ENCODE measurements around the gene PGRMC1. TPM values are rescaled to one million over a fixed set of nuclear protein-coding genes. Genes with fewer than 3 reads are reported as not detected.

Gene PGRMC1
- total and polyA plus RNA-seq, 9 of the 15 experiments (the other 6 are each of a cell fraction or from before 2014, with no cell fraction given) = 27.4 to 115 (median 90.3) TPM

GRCh38 chrX:119223783-119224182 lies 12.3 kb upstream of the PGRMC1 start (continued):
- no peak for TF ChIP-seq HNRNPK (IDR thresholded peaks at IDR 0.05; ENCODE audit: low read depth, low read length, poor library complexity, severe bottlenecking)

GRCh38 chrX:119226446-119226845 lies 9.6 kb upstream of the PGRMC1 start:
- Histone ChIP-seq H3K27ac (ENCODE audit: extremely low read depth, low read depth, low read length) (no peak overlapping the region), H3K4me1 (replicated peaks in 1 of 2; ENCODE audit: control insufficient read depth in 2 of 2, insufficient read depth in 2 of 2, low read length in 2 of 2) (no peaks in the 10 kb centered on the region), H3K27me3 (ENCODE audit: control insufficient read depth in 2 of 2, insufficient read depth in 2 of 2, low read length in 2 of 2) (peaks cover 5 to 10% of the 10 kb centered on the region in 2 experiments; a peak in 3 of 5 replicates), H3K9ac (ENCODE audit: insufficient read depth in 1 of 2, low read depth in 2 of 2, low read length in 2 of 2) (no peak overlapping the region), H3K36me3 (ENCODE audit: control insufficient read depth, insufficient read depth, low read length) (no peaks in the 10 kb centered on the region), H3K4me3 (no peak overlapping the region), H2AFZ (ENCODE audit: low read depth, low read length) (no peak overlapping the region), H3K4me2 (ENCODE audit: insufficient read depth, low read length) (no peak overlapping the region), H4K20me1 (replicated peaks; ENCODE audit: control insufficient read depth, insufficient read depth, low read length) (no peaks in the 10 kb centered on the region), H3K9me1 (ENCODE audit: control insufficient read depth, insufficient read depth, low read length) (no peaks in the 10 kb centered on the region), H3K9me3 (replicated peaks; ENCODE audit: control insufficient read depth, insufficient read depth, low read depth, low read length) (no peaks in the 10 kb centered on the region), H3K79me2 (ENCODE audit: control insufficient read depth, insufficient read depth, low read length) (no peaks in the 10 kb centered on the region)
- DNase-seq (ENCODE audit: extremely low read depth in 1 of 4, low spot score in 3 of 4) (no peak), ATAC-seq (no peak), FAIRE-seq (no peak)
- 0% methylated on average over 3 of the region's 3 CpGs for WGBS (ENCODE audit: insufficient coverage, low coverage, missing lambda C conversion rate)
- in situ Hi-C loops (cut with MboI) = no loop called here
- TF ChIP-seq XRCC4 (IDR thresholded peaks at IDR 0.05; ENCODE audit: extremely low read depth, insufficient read depth, insufficient read length) = no peak
- no peak for TF ChIP-seq BRCA1 (IDR thresholded peaks at IDR 0.05)
- no peak for TF ChIP-seq BRCA1 (CRISPR knock-in tag; IDR thresholded peaks at IDR 0.05)
- TF ChIP-seq FOXK2 (conservative IDR thresholded peaks at IDR 0.05 in 1 of 2, IDR thresholded peaks at IDR 0.05 in 1 of 2; ENCODE audit: low read depth in 2 of 2) = no peak
- TF ChIP-seq ZNF24 (IDR thresholded peaks at IDR 0.05) = no peak
- no peak for TF ChIP-seq ZNF444 (CRISPR knock-in tag; IDR thresholded peaks at IDR 0.05)
- TF ChIP-seq TCF7 (IDR thresholded peaks at IDR 0.05; ENCODE audit: borderline replicate concordance) = no peak
- TF ChIP-seq, protein P1, sequence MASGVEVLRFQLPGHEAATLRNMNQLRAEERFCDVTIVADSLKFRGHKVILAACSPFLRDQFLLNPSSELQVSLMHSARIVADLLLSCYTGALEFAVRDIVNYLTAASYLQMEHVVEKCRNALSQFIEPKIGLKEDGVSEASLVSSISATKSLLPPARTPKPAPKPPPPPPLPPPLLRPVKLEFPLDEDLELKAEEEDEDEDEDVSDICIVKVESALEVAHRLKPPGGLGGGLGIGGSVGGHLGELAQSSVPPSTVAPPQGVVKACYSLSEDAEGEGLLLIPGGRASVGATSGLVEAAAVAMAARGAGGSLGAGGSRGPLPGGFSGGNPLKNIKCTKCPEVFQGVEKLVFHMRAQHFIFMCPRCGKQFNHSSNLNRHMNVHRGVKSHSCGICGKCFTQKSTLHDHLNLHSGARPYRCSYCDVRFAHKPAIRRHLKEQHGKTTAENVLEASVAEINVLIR (CRISPR knock-in tag; IDR thresholded peaks at IDR 0.05) = no peak
- TF ChIP-seq HOXB6 (CRISPR knock-in tag; IDR thresholded peaks at IDR 0.05; ENCODE audit: borderline replicate concordance) = no peak
- no peak for TF ChIP-seq HDAC3 (IDR thresholded peaks at IDR 0.05; ENCODE audit: borderline replicate concordance, partially characterized antibody)
- TF ChIP-seq DPF2 (IDR thresholded peaks at IDR 0.05) = no peak
- TF ChIP-seq, protein P2, sequence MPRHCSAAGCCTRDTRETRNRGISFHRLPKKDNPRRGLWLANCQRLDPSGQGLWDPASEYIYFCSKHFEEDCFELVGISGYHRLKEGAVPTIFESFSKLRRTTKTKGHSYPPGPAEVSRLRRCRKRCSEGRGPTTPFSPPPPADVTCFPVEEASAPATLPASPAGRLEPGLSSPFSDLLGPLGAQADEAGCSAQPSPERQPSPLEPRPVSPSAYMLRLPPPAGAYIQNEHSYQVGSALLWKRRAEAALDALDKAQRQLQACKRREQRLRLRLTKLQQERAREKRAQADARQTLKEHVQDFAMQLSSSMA (CRISPR knock-in tag; IDR thresholded peaks at IDR 0.05) = no peak
- TF ChIP-seq RBM14 (IDR thresholded peaks at IDR 0.05; ENCODE audit: borderline replicate concordance, insufficient read depth, low read depth, low read length) = no peak
- TF ChIP-seq PTTG1 (tag; IDR thresholded peaks at IDR 0.05; ENCODE audit: low read depth) = no peak
- TF ChIP-seq, protein P3, sequence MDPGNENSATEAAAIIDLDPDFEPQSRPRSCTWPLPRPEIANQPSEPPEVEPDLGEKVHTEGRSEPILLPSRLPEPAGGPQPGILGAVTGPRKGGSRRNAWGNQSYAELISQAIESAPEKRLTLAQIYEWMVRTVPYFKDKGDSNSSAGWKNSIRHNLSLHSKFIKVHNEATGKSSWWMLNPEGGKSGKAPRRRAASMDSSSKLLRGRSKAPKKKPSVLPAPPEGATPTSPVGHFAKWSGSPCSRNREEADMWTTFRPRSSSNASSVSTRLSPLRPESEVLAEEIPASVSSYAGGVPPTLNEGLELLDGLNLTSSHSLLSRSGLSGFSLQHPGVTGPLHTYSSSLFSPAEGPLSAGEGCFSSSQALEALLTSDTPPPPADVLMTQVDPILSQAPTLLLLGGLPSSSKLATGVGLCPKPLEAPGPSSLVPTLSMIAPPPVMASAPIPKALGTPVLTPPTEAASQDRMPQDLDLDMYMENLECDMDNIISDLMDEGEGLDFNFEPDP (CRISPR knock-in tag; IDR thresholded peaks at IDR 0.05) = no peak
- TF ChIP-seq CHD2 (IDR thresholded peaks at IDR 0.05; ENCODE audit: low read depth, low read length) = no peak
- no peak for TF ChIP-seq TARDBP (IDR thresholded peaks at IDR 0.05)
- TF ChIP-seq ZKSCAN1 (IDR thresholded peaks at IDR 0.05; ENCODE audit: low read depth, low read length) = no peak
- no peak for TF ChIP-seq MCM7 (IDR thresholded peaks at IDR 0.05)
- TF ChIP-seq NFYB (IDR thresholded peaks at IDR 0.05; ENCODE audit: extremely low read depth, insufficient read length) = no peak
- ChIA-PET CTCF (ENCODE audit: low intra/inter-chr PET ratio) (no interaction called here), POLR2A (interaction anchor here (0.8 kb wide), 1 partner anchor 1136 kb away, joined by 4 read pairs; no protein-coding TSS in a partner anchor)
- no TSS peak for BruUV-seq (replicated peaks)
- intact Hi-C loops (cut with micrococcal nuclease) = no loop called here

All from K562 (cell line).